ENCODE measurements around the gene HEATR3. TPM values are rescaled to one million over a fixed set of nuclear protein-coding genes. Genes with fewer than 3 reads are reported as not detected.

HEATR3 gene
- total and polyA plus RNA-seq, 2 of the 13 experiments (the other 11 are each of a cell fraction or from before 2014, with no cell fraction given), result 22.4 to 52.4 TPM

DNA sequence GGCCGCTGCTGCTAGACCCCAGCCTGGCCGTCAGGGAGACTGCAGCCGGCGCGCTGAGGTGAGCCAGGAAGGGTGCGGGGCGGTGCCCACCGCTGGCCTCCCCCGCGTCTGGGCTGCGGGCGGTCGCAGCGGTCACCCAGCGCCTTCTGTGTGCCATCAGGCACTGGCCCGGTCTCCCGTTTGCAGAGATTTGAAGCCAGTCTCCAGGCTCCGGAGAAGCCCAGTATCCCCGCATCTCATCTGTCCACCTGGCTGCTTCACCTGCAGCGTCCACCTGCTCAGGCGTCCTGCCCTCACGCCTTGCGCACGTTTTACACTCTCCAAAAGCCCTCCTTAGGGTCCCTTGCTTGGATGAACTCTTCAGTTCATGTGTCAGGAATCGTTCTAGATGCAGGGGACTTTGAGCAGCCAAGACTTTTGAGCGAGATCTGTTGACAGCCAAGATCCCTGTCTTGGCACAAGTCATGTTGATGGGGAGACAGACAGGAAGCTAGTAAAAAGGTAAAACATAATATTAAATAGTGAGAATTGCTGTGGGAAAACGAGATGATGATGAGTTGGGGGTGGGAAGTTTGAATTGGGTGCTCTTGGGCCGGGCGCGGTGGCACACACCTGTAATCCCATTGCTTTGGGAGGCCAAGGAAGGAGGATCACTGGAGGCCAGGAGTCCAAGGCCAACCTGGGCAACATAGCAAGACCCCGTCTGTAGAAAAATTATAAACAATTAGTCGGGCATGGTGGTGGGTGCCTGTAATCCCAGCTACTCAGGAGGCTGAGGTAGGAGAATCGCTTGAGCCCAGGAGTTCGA, 916 bp downstream of the HEATR3 start (continued):
- TF ChIP-seq, protein P1, sequence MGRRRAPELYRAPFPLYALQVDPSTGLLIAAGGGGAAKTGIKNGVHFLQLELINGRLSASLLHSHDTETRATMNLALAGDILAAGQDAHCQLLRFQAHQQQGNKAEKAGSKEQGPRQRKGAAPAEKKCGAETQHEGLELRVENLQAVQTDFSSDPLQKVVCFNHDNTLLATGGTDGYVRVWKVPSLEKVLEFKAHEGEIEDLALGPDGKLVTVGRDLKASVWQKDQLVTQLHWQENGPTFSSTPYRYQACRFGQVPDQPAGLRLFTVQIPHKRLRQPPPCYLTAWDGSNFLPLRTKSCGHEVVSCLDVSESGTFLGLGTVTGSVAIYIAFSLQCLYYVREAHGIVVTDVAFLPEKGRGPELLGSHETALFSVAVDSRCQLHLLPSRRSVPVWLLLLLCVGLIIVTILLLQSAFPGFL (CRISPR knock-in tag; IDR thresholded peaks at IDR 0.05), result peak; percentile 13; the same call in 1 of the 2 replicates
- TF ChIP-seq HNRNPLL (IDR thresholded peaks at IDR 0.05; ENCODE audit: low read depth, low read length, poor library complexity, severe bottlenecking) (peak; percentile 44), U2AF1 (optimal IDR thresholded peaks at IDR 0.05; ENCODE audit: low read depth, low read length) (peak; percentile 2), GZF1 (CRISPR knock-in tag; IDR thresholded peaks at IDR 0.05) (0 out of 2 replicates have a peak, but pooled peaks have one; percentile 12), KMT2B (CRISPR knock-in tag; IDR thresholded peaks at IDR 0.05) (no peak), KMT2A (CRISPR knock-in tag; IDR thresholded peaks at IDR 0.05) (peak; percentile 55; the same call in 1 of the 2 replicates), KDM4B (CRISPR knock-in tag; IDR thresholded peaks at IDR 0.05) (no peak), ZNF670 (CRISPR knock-in tag; IDR thresholded peaks at IDR 0.05; ENCODE audit: borderline replicate concordance) (peak; percentile 61; the same call in 1 of the 2 replicates), ZNF296 (CRISPR knock-in tag; conservative IDR thresholded peaks at IDR 0.05) (no peak), ZMAT3 (CRISPR knock-in tag; conservative IDR thresholded peaks at IDR 0.05) (peak; percentile 64; the same call in 1 of the 2 replicates)
- TF ChIP-seq, protein P2, sequence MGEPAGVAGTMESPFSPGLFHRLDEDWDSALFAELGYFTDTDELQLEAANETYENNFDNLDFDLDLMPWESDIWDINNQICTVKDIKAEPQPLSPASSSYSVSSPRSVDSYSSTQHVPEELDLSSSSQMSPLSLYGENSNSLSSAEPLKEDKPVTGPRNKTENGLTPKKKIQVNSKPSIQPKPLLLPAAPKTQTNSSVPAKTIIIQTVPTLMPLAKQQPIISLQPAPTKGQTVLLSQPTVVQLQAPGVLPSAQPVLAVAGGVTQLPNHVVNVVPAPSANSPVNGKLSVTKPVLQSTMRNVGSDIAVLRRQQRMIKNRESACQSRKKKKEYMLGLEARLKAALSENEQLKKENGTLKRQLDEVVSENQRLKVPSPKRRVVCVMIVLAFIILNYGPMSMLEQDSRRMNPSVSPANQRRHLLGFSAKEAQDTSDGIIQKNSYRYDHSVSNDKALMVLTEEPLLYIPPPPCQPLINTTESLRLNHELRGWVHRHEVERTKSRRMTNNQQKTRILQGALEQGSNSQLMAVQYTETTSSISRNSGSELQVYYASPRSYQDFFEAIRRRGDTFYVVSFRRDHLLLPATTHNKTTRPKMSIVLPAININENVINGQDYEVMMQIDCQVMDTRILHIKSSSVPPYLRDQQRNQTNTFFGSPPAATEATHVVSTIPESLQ (CRISPR knock-in tag; conservative IDR thresholded peaks at IDR 0.05), result 0 out of 2 replicates have a peak, but pooled peaks have one; percentile 15
- TF ChIP-seq, protein P3, sequence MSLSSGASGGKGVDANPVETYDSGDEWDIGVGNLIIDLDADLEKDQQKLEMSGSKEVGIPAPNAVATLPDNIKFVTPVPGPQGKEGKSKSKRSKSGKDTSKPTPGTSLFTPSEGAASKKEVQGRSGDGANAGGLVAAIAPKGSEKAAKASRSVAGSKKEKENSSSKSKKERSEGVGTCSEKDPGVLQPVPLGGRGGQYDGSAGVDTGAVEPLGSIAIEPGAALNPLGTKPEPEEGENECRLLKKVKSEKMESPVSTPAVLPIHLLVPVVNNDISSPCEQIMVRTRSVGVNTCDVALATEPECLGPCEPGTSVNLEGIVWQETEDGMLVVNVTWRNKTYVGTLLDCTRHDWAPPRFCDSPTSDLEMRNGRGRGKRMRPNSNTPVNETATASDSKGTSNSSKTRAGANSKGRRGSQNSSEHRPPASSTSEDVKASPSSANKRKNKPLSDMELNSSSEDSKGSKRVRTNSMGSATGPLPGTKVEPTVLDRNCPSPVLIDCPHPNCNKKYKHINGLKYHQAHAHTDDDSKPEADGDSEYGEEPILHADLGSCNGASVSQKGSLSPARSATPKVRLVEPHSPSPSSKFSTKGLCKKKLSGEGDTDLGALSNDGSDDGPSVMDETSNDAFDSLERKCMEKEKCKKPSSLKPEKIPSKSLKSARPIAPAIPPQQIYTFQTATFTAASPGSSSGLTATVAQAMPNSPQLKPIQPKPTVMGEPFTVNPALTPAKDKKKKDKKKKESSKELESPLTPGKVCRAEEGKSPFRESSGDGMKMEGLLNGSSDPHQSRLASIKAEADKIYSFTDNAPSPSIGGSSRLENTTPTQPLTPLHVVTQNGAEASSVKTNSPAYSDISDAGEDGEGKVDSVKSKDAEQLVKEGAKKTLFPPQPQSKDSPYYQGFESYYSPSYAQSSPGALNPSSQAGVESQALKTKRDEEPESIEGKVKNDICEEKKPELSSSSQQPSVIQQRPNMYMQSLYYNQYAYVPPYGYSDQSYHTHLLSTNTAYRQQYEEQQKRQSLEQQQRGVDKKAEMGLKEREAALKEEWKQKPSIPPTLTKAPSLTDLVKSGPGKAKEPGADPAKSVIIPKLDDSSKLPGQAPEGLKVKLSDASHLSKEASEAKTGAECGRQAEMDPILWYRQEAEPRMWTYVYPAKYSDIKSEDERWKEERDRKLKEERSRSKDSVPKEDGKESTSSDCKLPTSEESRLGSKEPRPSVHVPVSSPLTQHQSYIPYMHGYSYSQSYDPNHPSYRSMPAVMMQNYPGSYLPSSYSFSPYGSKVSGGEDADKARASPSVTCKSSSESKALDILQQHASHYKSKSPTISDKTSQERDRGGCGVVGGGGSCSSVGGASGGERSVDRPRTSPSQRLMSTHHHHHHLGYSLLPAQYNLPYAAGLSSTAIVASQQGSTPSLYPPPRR (CRISPR knock-in tag; IDR thresholded peaks at IDR 0.05; ENCODE audit: borderline replicate concordance), result peak; percentile 9; the same call in 1 of the 2 replicates
- TF ChIP-seq, protein P4, sequence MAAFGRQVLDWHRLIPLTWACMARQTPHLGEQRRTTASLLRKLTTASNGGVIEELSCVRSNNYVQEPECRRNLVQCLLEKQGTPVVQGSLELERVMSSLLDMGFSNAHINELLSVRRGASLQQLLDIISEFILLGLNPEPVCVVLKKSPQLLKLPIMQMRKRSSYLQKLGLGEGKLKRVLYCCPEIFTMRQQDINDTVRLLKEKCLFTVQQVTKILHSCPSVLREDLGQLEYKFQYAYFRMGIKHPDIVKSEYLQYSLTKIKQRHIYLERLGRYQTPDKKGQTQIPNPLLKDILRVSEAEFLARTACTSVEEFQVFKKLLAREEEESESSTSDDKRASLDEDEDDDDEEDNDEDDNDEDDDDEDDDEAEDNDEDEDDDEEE (CRISPR knock-in tag; IDR thresholded peaks at IDR 0.05), result no peak
- TF ChIP-seq, protein P5, sequence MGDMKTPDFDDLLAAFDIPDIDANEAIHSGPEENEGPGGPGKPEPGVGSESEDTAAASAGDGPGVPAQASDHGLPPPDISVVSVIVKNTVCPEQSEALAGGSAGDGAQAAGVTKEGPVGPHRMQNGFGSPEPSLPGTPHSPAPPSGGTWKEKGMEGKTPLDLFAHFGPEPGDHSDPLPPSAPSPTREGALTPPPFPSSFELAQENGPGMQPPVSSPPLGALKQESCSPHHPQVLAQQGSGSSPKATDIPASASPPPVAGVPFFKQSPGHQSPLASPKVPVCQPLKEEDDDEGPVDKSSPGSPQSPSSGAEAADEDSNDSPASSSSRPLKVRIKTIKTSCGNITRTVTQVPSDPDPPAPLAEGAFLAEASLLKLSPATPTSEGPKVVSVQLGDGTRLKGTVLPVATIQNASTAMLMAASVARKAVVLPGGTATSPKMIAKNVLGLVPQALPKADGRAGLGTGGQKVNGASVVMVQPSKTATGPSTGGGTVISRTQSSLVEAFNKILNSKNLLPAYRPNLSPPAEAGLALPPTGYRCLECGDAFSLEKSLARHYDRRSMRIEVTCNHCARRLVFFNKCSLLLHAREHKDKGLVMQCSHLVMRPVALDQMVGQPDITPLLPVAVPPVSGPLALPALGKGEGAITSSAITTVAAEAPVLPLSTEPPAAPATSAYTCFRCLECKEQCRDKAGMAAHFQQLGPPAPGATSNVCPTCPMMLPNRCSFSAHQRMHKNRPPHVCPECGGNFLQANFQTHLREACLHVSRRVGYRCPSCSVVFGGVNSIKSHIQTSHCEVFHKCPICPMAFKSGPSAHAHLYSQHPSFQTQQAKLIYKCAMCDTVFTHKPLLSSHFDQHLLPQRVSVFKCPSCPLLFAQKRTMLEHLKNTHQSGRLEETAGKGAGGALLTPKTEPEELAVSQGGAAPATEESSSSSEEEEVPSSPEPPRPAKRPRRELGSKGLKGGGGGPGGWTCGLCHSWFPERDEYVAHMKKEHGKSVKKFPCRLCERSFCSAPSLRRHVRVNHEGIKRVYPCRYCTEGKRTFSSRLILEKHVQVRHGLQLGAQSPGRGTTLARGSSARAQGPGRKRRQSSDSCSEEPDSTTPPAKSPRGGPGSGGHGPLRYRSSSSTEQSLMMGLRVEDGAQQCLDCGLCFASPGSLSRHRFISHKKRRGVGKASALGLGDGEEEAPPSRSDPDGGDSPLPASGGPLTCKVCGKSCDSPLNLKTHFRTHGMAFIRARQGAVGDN (CRISPR knock-in tag; IDR thresholded peaks at IDR 0.05), result peak; percentile 3; the same call in 1 of the 2 replicates

Measured in HepG2 (cell line).